ENCODE results near the gene SERPINA5. TPM values are rescaled to one million over a fixed set of nuclear protein-coding genes. Genes with fewer than 3 reads are reported as not detected.

SERPINA5 gene
- polyA plus RNA-seq, 2 of the 4 experiments (the other 2 are of a cell fraction), result 0.74 to 0.78 TPM

GRCh38 chr14:94571395-94571794 lies 9.8 kb upstream of the SERPINA5 start (continued):
- TF ChIP-seq REST (IDR thresholded peaks at IDR 0.05) (no peak), EHMT2 (IDR thresholded peaks at IDR 0.05; ENCODE audit: low read depth) (no peak)
- TF ChIP-seq, protein P1, sequence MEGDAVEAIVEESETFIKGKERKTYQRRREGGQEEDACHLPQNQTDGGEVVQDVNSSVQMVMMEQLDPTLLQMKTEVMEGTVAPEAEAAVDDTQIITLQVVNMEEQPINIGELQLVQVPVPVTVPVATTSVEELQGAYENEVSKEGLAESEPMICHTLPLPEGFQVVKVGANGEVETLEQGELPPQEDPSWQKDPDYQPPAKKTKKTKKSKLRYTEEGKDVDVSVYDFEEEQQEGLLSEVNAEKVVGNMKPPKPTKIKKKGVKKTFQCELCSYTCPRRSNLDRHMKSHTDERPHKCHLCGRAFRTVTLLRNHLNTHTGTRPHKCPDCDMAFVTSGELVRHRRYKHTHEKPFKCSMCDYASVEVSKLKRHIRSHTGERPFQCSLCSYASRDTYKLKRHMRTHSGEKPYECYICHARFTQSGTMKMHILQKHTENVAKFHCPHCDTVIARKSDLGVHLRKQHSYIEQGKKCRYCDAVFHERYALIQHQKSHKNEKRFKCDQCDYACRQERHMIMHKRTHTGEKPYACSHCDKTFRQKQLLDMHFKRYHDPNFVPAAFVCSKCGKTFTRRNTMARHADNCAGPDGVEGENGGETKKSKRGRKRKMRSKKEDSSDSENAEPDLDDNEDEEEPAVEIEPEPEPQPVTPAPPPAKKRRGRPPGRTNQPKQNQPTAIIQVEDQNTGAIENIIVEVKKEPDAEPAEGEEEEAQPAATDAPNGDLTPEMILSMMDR (IDR thresholded peaks at IDR 0.05), result no peak

- WGBS (ENCODE audit: missing lambda C conversion rate), result 81% methylated on average over 6 of the region's 6 CpGs
- TF ChIP-seq ZSCAN20 (CRISPR knock-in tag; IDR thresholded peaks at IDR 0.05), result no peak
- TF ChIP-seq SMC3 (IDR thresholded peaks at IDR 0.05), result no peak
- no peak for TF ChIP-seq BCL3 (IDR thresholded peaks at IDR 0.05)
- no peak for TF ChIP-seq CEBPB (IDR thresholded peaks at IDR 0.05)
- TF ChIP-seq MAZ (IDR thresholded peaks at IDR 0.05; ENCODE audit: borderline replicate concordance, low read depth, low read length), result no peak
- TF ChIP-seq, protein P1 (IDR thresholded peaks at IDR 0.05), result no peak
- no peak for TF ChIP-seq POLR2A (IDR thresholded peaks at IDR 0.05; ENCODE audit: low read length)
- no peak for TF ChIP-seq FOSL2 (IDR thresholded peaks at IDR 0.05)
- no peak for TF ChIP-seq FOSL2 (CRISPR knock-in tag; IDR thresholded peaks at IDR 0.05)
- TF ChIP-seq MAFK (IDR thresholded peaks at IDR 0.05; ENCODE audit: partially characterized antibody), result no peak
- TF ChIP-seq CBX2 (IDR thresholded peaks at IDR 0.05; ENCODE audit: borderline replicate concordance, low read depth), result no peak
- TF ChIP-seq TP53 (CRISPR knock-in tag; IDR thresholded peaks at IDR 0.05), result no peak
- TF ChIP-seq ESRRA (IDR thresholded peaks at IDR 0.05; ENCODE audit: borderline replicate concordance, low read length), result no peak
- TF ChIP-seq HOXB13 (CRISPR knock-in tag; IDR thresholded peaks at IDR 0.05; ENCODE audit: low read depth), result no peak
- TF ChIP-seq EHF (CRISPR knock-in tag; IDR thresholded peaks at IDR 0.05), result no peak
- no peak for TF ChIP-seq HDAC2 (IDR thresholded peaks at IDR 0.05)
- no peak for TF ChIP-seq FOSB (CRISPR knock-in tag; IDR thresholded peaks at IDR 0.05)
- no peak for TF ChIP-seq HES2 (IDR thresholded peaks at IDR 0.05)
- no peak for TF ChIP-seq FOXS1 (CRISPR knock-in tag; IDR thresholded peaks at IDR 0.05)
- H3K9me3 ChIP-seq, result no peaks in the 10 kb centered on the region
- no peak for FAIRE-seq
- no peak for DNase-seq (ENCODE audit: low read depth in 1 of 2, low spot score in 1 of 2)
- H3K4me1 ChIP-seq, result no peaks in the 10 kb centered on the region
- H3K4me3 ChIP-seq, result no peak overlapping the region
- POLR2A ChIA-PET, result no interaction called here
- no peak overlapping the region for H3K27ac ChIP-seq
- no peak overlapping the region for H3K4me2 ChIP-seq
- ATAC-seq, result no peak
- CTCF ChIA-PET, result no interaction called here
Observed at GRCh38 chr14:94571950-94572349, 9.3 kb upstream of the SERPINA5 start.

Measured in A549 (cell line).